ENCODE measurements around the gene MANEA. TPM values are rescaled to one million over a fixed set of nuclear protein-coding genes. Genes with fewer than 3 reads are reported as not detected.

MANEA gene
- total RNA-seq, 1 donor from 2014 or later, result 8.9 TPM

DNA sequence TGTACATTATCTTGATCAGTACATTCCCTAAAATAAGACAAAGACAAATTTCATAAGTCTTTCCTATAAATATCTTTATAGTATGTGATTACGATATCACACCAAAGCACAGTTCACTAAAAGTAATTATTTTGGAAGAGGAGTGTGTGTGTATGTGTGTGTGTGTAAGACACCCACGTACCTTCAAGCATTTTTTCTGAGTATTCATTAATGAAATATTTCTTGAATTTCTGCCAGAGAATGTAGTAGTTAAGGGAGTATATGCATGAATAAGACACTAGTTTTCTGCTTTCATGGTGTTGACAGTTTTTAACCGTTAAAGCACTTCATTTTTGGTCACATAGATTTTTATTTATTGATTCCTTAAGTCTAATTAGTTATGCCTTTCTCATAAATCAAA, 36.8 kb downstream of the MANEA start:
- no peak for DNase-seq (ENCODE audit: low read depth)
- TF ChIP-seq, protein P1, sequence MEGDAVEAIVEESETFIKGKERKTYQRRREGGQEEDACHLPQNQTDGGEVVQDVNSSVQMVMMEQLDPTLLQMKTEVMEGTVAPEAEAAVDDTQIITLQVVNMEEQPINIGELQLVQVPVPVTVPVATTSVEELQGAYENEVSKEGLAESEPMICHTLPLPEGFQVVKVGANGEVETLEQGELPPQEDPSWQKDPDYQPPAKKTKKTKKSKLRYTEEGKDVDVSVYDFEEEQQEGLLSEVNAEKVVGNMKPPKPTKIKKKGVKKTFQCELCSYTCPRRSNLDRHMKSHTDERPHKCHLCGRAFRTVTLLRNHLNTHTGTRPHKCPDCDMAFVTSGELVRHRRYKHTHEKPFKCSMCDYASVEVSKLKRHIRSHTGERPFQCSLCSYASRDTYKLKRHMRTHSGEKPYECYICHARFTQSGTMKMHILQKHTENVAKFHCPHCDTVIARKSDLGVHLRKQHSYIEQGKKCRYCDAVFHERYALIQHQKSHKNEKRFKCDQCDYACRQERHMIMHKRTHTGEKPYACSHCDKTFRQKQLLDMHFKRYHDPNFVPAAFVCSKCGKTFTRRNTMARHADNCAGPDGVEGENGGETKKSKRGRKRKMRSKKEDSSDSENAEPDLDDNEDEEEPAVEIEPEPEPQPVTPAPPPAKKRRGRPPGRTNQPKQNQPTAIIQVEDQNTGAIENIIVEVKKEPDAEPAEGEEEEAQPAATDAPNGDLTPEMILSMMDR (conservative IDR thresholded peaks at IDR 0.05; ENCODE audit: low read depth, low read length), result no peak
- no peak overlapping the region for H3K4me3 ChIP-seq (ENCODE audit: low read depth, low read length)

DNA sequence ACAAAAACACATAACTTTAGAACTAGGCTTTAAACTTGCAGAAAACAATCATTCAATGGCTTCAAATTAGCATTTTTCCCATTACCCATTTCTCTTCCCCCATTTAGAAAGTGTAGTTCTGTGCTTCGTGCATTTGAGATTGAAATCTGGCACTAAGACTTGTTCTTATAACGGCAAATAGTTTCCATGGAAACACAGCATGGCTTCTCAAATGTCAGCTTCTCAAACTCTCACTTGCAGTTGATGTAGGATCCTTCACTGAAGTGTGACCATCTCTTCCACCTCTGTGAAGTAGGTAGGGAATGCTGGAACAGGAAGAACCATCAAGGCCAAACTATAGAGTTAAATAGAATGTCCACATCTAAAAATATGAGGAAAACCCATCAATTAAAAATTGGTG, 52.2 kb downstream of the MANEA start:
- DNase-seq (ENCODE audit: low read depth), result no peak
- TF ChIP-seq, protein P1 (conservative IDR thresholded peaks at IDR 0.05; ENCODE audit: low read depth, low read length), result no peak
- no peak overlapping the region for H3K4me3 ChIP-seq (ENCODE audit: low read depth, low read length)

DNA sequence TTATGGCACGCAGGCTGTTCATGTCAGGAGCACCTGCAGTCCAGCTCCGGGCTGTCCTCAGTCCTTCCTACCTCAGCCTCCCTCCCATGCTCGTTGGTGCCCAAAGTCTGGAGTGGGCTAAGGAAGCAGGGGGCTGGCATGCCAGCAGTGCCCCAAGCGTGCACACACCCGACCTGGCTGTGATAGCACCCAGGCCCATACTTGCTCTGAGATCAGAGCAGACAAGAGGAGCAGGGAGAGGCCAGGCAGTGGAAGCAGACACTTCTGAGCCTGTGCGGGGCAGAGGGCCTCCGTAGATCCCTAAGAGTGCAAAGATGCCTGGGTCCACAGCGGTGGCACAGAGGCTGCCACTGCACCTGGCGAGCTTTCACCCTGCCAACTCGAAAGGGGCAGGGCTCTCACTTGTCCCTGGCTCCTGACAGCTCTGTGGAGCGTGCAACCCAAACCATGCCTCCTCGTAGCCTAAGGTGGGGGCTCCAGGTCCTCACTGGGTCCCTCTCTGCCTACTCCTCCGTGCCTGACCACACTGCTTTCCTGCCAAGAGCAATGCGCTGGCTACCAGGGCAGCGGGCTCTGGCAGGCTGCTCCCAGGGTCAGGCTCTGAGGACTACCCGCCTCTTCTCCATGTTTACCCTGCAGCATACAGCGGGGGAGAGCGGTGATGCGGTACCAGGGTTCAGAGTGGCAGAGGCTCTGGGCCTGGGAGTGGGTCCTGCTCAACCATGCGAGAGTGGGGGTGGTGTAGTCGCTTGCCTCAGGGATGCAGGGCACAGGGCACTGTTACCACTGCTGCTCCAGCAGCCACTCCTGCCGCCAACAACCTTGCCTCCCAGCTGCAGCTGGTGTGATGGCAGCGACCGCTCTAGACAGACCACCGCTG, 59.5 kb downstream of the MANEA start:
- H3K4me3 ChIP-seq (ENCODE audit: low read depth, low read length), result peak overlapping the region; percentile 6
- DNase-seq (ENCODE audit: low read depth), result peak; percentile 9
- TF ChIP-seq, protein P1 (conservative IDR thresholded peaks at IDR 0.05; ENCODE audit: low read depth, low read length), result no peak

DNA sequence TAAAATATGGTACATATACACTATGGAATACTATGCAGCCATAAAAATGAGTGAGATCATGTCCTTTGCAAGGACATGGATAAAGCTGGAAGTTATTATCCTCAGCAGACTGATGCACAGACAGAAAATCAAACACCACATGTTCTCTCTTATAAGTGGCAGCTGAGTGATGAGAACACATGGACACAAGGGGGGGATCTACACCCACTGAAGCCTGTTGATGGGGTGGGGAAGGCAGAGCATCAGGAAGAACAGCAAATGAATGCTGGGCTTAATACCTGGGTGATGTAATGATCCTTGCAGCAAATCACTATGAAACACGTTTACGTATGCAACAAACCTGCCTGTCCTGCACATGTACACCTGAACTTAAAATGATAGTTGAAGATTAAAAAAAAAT, 71.3 kb downstream of the MANEA start:
- TF ChIP-seq, protein P1 (conservative IDR thresholded peaks at IDR 0.05; ENCODE audit: low read depth, low read length), result peak; percentile 6
- DNase-seq (ENCODE audit: low read depth), result no peak
- H3K4me3 ChIP-seq (ENCODE audit: low read depth, low read length), result no peak overlapping the region

DNA sequence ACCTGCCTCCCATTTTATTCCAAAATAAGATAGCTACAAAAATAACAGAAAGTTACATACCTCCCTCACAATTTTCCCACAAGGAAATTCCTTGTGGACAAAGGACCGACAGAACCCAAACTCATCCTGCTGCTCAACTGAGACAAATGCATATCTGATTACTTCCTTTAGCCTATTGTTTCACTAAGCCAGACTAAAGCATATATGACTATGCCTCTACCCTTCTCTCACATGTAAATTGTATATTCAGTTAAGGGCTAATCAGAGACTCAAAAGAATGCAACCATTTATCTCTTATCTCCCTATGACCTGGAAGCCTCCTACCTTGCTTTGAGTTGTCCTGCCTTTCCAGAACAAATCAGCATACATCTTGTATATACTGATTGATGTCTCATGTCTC, 72.1 kb downstream of the MANEA start:
- TF ChIP-seq, protein P1 (conservative IDR thresholded peaks at IDR 0.05; ENCODE audit: low read depth, low read length), result no peak
- no peak overlapping the region for H3K4me3 ChIP-seq (ENCODE audit: low read depth, low read length)
- no peak for DNase-seq (ENCODE audit: low read depth)

DNA sequence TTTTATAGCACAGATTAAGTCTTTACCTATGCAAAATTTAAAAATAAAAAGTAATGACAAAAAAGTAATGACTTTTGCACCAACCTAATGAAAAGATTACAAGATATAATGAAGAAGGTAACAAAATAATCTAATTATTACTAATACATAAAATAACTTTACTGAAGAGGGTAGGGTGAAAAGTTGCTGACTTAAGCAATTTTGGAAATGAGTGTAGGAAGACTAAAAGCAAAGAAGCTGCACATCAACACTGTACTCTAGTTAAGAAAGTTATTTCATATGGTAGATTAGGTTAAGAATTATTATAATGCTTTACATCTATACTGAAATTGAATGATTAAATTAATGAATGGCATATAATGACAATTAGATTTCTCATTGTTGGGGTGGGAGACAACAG, 76.8 kb downstream of the MANEA start:
- TF ChIP-seq, protein P1 (conservative IDR thresholded peaks at IDR 0.05; ENCODE audit: low read depth, low read length), result no peak
- DNase-seq (ENCODE audit: low read depth), result no peak
- H3K4me3 ChIP-seq (ENCODE audit: low read depth, low read length), result no peak overlapping the region

DNA sequence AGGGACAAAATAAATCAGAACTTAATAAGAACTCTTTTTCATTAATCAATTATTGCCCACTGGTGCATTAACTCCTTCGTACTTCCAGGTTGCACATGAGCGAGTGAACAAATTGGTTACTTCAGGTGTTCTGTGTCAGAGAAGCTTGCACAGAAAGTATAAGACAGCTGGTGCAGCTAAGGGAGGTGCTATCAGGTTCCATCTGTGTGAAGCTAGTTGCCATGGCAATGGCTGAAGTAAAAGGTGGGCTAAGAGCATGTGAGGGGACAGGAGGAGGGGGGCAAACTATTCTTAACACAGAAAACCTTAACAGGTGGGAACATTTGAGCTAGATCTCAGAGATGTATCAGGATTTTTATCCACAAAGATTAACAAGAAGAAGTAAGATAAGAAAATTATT, 81.6 kb downstream of the MANEA start:
- no peak overlapping the region for H3K4me3 ChIP-seq (ENCODE audit: low read depth, low read length)
- TF ChIP-seq, protein P1 (conservative IDR thresholded peaks at IDR 0.05; ENCODE audit: low read depth, low read length), result no peak
- no peak for DNase-seq (ENCODE audit: low read depth)
